Neural progenitor cell (in vitro differentiated cells): ENCODE data around the gene RBM19. TPM values are rescaled to one million over a fixed set of nuclear protein-coding genes. Genes with fewer than 3 reads are reported as not detected.
"Not testable (repeated sequence)": the region's sequence is repeated elsewhere in the genome, so short reads cannot be mapped to it uniquely, and the experiment has no call there.

ENCODE experiments used
- DNase-seq: peaks from one replicate; pipeline ENCODE4 v3.0.0-alpha.2; 2016; ENCODE audit warnings: low spot score
- H2AFZ ChIP-seq: fragments of 200-600 bp; sonication (generic); replicated peaks from 2 replicates; pipeline ENCODE4 v1.6.1; 2016; ENCODE audit warnings: antibody characterized with exemption
- H3F3A ChIP-seq: fragments of 200-600 bp; sonication (generic); 2 replicates; pipeline ENCODE4 v1.6.1; 2016; ENCODE audit warnings: antibody characterized with exemption, low read depth
- H3K27ac ChIP-seq: fragments of 200-600 bp; sonication (generic); 2 replicates; pipeline ENCODE4 v1.5.1; 2016; ENCODE audit warnings: mild to moderate bottlenecking
- H3K27me3 ChIP-seq: fragments of 200-600 bp; sonication (generic); 2 replicates; pipeline ENCODE4 v1.6.1; 2016; ENCODE audit warnings: mild to moderate bottlenecking, moderate library complexity
- H3K36me3 ChIP-seq: fragments of 200-600 bp; sonication (generic); 2 replicates; pipeline ENCODE4 v1.5.1; 2016
- H3K4me1 ChIP-seq: fragments of 200-600 bp; sonication (generic); 2 replicates; pipeline ENCODE4 v1.6.1; 2016; ENCODE audit warnings: mixed run types
- H3K4me2 ChIP-seq: fragments of 200-600 bp; sonication (generic); 2 replicates; pipeline ENCODE4 v1.6.1; 2016
- H3K4me3 ChIP-seq: fragments of 200-600 bp; sonication (generic); 2 replicates; pipeline ENCODE4 v1.5.1; 2016
- H3K79me2 ChIP-seq: fragments of 200-600 bp; sonication (generic); 2 replicates; pipeline ENCODE4 v1.6.1; 2016; ENCODE audit warnings: low read depth
- H3K9ac ChIP-seq: fragments of 200-600 bp; sonication (generic); 2 replicates; pipeline ENCODE4 v1.6.1; 2016
- H3K9me3 ChIP-seq: fragments of 200-600 bp; sonication (generic); 2 replicates; pipeline ENCODE4 v1.5.1; 2016; ENCODE audit warnings: low read depth
- H4K20me1 ChIP-seq: fragments of 200-600 bp; sonication (generic); 2 replicates; pipeline ENCODE4 v1.6.1; 2016; ENCODE audit warnings: low read depth
- H3K27ac Mint-ChIP-seq: 3 replicates; pipeline ENCODE4 v1.8.0; 2021; ENCODE audit warnings: mixed read lengths
- H3K27me3 Mint-ChIP-seq: 2 replicates; pipeline ENCODE4 v1.8.0; 2022; ENCODE audit warnings: low read depth, mild to moderate bottlenecking, inconsistent platforms, moderate library complexity, mixed read lengths; ENCODE audit not compliant: insufficient read depth
- H3K36me3 Mint-ChIP-seq: 3 replicates; pipeline ENCODE4 v1.8.0; 2021; ENCODE audit warnings: mixed read lengths
- H3K4me1 Mint-ChIP-seq: 3 replicates; pipeline ENCODE4 v1.8.0; 2021; ENCODE audit warnings: mixed read lengths
- H3K4me3 Mint-ChIP-seq: 3 replicates; pipeline ENCODE4 v1.8.0; 2021; ENCODE audit warnings: mild to moderate bottlenecking, moderate library complexity, mixed read lengths
- H3K9me3 Mint-ChIP-seq: 3 replicates; pipeline ENCODE4 v1.8.0; 2020; ENCODE audit warnings: mixed read lengths
- EZH2 ChIP-seq: fragments of 200-600 bp; sonication (generic); IDR thresholded peaks from 2 replicates; pipeline ENCODE4 v1.6.1; 2017; ENCODE audit warnings: antibody characterized with exemption, mild to moderate bottlenecking, moderate library complexity
- EZH2phosphoT487 ChIP-seq: fragments of 200-600 bp; sonication (generic); IDR thresholded peaks from 2 replicates; pipeline ENCODE4 v1.6.1; 2017; ENCODE audit warnings: antibody characterized with exemption
- total RNA-seq: library from RNA; depleted of rRNA; stranded (reverse); fragments of >200 nt; gene quantifications from 2 replicates; pipeline ENCODE4 v1.2.3, GENCODE V29; 2015; ENCODE audit warnings: low replicate concordance
- TF ChIP-seq, protein P1 (sequence below): fragments of 200-600 bp; sonication (generic); IDR thresholded peaks from 2 replicates; pipeline ENCODE4 v1.5.1; 2017; ENCODE audit warnings: antibody characterized with exemption, mild to moderate bottlenecking

The RBM19 gene
- total RNA-seq, 1 donor from 2014 or later = 23.5 TPM

DNA sequence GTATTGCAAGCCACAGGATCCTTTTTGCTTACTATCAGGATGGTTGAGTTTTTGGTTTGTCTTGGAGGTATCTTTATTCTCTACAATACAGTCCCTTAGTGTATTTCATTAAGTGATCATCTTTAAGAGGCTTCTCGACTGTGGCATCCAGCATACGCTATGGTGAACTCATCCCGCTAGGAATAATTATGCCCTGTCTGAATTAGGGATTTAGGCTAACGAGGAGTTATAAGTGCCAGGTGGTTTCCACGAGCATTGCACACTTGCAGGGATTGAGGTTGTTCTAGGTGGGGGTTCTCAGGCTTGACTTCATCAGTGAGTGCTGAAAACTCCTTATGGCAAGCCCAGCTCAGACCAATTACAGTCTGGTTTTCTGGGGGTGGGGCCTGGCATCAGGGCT lies 37.2 kb upstream of the RBM19 start:
- H3K4me2 ChIP-seq = no peak overlapping the region
- DNase-seq = no peak
- no peaks in the 10 kb centered on the region for H3F3A ChIP-seq
- Mint-ChIP-seq H3K36me3 (no peaks in the 10 kb centered on the region), H3K27me3 (peaks cover 26% of the 10 kb centered on the region), H3K4me3 (no peak overlapping the region), H3K4me1 (no peaks in the 10 kb centered on the region), H3K9me3 (no peaks in the 10 kb centered on the region), H3K27ac (no peak overlapping the region)
- no peaks in the 10 kb centered on the region for H3K79me2 ChIP-seq
- H3K27ac ChIP-seq = no peak overlapping the region
- no peak for TF ChIP-seq EZH2
- TF ChIP-seq EZH2phosphoT487 = no peak
- TF ChIP-seq, protein P1, sequence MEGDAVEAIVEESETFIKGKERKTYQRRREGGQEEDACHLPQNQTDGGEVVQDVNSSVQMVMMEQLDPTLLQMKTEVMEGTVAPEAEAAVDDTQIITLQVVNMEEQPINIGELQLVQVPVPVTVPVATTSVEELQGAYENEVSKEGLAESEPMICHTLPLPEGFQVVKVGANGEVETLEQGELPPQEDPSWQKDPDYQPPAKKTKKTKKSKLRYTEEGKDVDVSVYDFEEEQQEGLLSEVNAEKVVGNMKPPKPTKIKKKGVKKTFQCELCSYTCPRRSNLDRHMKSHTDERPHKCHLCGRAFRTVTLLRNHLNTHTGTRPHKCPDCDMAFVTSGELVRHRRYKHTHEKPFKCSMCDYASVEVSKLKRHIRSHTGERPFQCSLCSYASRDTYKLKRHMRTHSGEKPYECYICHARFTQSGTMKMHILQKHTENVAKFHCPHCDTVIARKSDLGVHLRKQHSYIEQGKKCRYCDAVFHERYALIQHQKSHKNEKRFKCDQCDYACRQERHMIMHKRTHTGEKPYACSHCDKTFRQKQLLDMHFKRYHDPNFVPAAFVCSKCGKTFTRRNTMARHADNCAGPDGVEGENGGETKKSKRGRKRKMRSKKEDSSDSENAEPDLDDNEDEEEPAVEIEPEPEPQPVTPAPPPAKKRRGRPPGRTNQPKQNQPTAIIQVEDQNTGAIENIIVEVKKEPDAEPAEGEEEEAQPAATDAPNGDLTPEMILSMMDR = no peak
- no peaks in the 10 kb centered on the region for H4K20me1 ChIP-seq
- H3K9ac ChIP-seq = no peak overlapping the region
- no peak overlapping the region for H2AFZ ChIP-seq
- peaks cover 75% of the 10 kb centered on the region for H3K27me3 ChIP-seq
- H3K4me3 ChIP-seq = no peak overlapping the region
- no peaks in the 10 kb centered on the region for H3K9me3 ChIP-seq
- no peaks in the 10 kb centered on the region for H3K36me3 ChIP-seq
- no peaks in the 10 kb centered on the region for H3K4me1 ChIP-seq

DNA sequence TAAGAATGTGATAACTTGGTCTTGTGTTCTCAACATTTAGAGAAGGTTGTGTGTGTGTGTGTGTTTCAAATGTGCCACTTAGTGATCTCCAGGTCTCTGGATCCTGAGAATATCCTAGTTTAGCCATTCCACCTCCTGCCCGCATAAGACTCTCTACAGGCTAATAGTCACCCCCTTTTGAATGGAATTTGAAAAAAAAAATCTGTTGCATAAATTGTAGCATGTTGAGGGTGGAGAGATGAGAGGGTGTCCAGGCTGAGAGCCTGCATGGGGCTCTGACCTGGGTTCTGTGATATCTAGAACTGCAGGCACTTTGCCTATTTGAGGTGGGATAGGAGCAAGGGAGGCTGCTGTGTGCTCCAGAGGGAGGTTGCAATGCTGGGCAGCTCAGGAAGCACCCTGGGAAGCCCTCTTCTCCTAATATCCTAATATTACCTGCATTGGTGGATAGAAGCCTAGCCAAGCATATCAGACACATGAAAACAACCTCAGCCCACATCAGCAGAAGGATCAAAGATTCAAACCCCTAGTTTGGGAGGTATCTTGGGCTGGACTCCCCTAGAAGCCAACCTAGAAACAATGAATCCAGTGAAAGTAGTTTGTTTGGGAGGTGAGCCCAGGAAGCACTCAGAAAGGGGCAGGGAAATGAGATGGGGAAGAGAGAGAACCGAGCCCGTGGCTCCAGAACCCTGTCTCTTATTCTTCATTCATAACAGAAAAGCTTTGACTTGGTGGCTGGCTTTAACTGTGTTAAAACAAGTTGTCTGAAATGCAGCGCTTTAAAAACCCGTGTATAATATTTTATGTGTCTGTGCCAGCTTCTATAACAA lies 35.6 kb upstream of the RBM19 start:
- H3K27me3 ChIP-seq = peaks cover 88% of the 10 kb centered on the region
- H3K36me3 Mint-ChIP-seq = no peaks in the 10 kb centered on the region
- no peaks in the 10 kb centered on the region for H4K20me1 ChIP-seq
- no peaks in the 10 kb centered on the region for H3K9me3 ChIP-seq
- H2AFZ ChIP-seq = no peak overlapping the region
- TF ChIP-seq EZH2 (no peak), EZH2phosphoT487 (no peak)
- TF ChIP-seq, protein P1 = no peak
- H3K4me3 Mint-ChIP-seq = no peak overlapping the region
- H3K36me3 ChIP-seq = no peaks in the 10 kb centered on the region
- no peaks in the 10 kb centered on the region for H3K79me2 ChIP-seq
- no peak overlapping the region for H3K27ac ChIP-seq
- H3K9me3 Mint-ChIP-seq = no peaks in the 10 kb centered on the region
- no peak overlapping the region for H3K9ac ChIP-seq
- H3K4me1 ChIP-seq = no peaks in the 10 kb centered on the region
- no peaks in the 10 kb centered on the region for H3F3A ChIP-seq
- H3K4me1 Mint-ChIP-seq = no peaks in the 10 kb centered on the region
- H3K27me3 Mint-ChIP-seq = peaks cover 20% of the 10 kb centered on the region
- no peak overlapping the region for H3K27ac Mint-ChIP-seq
- no peak for DNase-seq
- H3K4me2 ChIP-seq = no peak overlapping the region
- no peak overlapping the region for H3K4me3 ChIP-seq

DNA sequence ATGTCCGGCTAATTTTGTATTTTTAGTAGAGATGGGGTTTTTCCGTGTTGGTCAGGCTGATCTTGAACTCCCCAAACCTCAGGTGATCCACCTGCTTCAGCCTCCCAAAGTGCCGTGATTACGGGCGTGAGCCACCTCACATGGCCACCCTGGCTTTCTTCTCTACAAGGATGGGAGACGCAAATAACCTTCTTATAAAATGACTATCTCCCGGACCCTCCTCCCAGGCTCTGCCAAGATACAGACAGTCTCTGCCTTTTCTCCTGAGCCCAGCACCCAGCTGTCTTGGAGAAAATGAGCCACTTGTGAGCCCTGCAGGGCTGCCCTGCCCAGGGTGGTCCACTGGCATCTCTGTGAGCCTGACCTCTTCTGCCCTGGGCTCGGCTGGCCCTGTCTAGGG lies 34.7 kb upstream of the RBM19 start:
- Mint-ChIP-seq H3K4me1 (no peaks in the 10 kb centered on the region), H3K36me3 (no peaks in the 10 kb centered on the region), H3K27ac (no peak overlapping the region), H3K27me3 (peaks cover 17% of the 10 kb centered on the region), H3K4me3 (no peak overlapping the region), H3K9me3 (no peaks in the 10 kb centered on the region)
- Histone ChIP-seq H3K36me3 (no peaks in the 10 kb centered on the region), H3K27ac (no peak overlapping the region), H3F3A (no peaks in the 10 kb centered on the region), H3K79me2 (no peaks in the 10 kb centered on the region), H2AFZ (no peak overlapping the region), H3K9me3 (no peaks in the 10 kb centered on the region), H3K27me3 (peaks cover 91% of the 10 kb centered on the region), H3K9ac (no peak overlapping the region), H3K4me2 (no peak overlapping the region), H3K4me3 (no peak overlapping the region), H3K4me1 (no peaks in the 10 kb centered on the region), H4K20me1 (no peaks in the 10 kb centered on the region)
- TF ChIP-seq EZH2phosphoT487 (no peak), EZH2 (no peak)
- TF ChIP-seq, protein P1 = no peak
- DNase-seq = no peak

DNA sequence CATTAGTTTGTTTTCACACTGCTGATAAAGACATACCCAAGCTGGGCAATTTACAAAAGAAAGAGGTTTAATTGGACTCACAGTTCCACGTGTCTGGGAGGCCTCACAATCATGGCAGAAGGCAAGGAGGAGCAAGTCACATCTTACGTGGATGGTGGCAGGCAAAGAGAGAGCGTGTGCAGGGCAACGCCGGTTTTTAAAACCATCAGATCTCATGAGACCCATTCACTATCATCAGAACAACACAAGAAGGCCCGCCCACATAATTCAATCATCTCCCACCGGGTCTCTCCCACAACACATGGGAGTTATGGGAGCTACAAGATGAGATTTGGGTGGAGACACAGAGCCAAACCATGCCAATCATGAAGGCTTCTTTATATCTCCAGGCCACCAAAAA lies 34.1 kb upstream of the RBM19 start:
- H4K20me1 ChIP-seq, H3K4me2 ChIP-seq, H2AFZ ChIP-seq, H3F3A ChIP-seq, DNase-seq, H3K36me3 Mint-ChIP-seq, H3K4me1 Mint-ChIP-seq, H3K79me2 ChIP-seq, H3K27ac ChIP-seq, H3K36me3 ChIP-seq, H3K9ac ChIP-seq, H3K9me3 Mint-ChIP-seq, H3K9me3 ChIP-seq, H3K4me1 ChIP-seq, H3K27ac Mint-ChIP-seq, H3K4me3 ChIP-seq, H3K4me3 Mint-ChIP-seq: not testable (repeated sequence)
- H3K27me3 ChIP-seq = peaks cover 85% of the 10 kb centered on the region
- H3K27me3 Mint-ChIP-seq = peaks cover 17% of the 10 kb centered on the region
